RKO (cell line): ENCODE measurements around the gene GRM5.
"Not testable (repeated sequence)": the region's sequence is repeated elsewhere in the genome, so short reads cannot be mapped to it uniquely, and the experiment has no call there.

Experiments
- DNase-seq: peaks from one replicate; pipeline ENCODE4 v3.0.0-alpha.2; 2016; ENCODE audit warnings: low spot score

GRM5 gene

DNA sequence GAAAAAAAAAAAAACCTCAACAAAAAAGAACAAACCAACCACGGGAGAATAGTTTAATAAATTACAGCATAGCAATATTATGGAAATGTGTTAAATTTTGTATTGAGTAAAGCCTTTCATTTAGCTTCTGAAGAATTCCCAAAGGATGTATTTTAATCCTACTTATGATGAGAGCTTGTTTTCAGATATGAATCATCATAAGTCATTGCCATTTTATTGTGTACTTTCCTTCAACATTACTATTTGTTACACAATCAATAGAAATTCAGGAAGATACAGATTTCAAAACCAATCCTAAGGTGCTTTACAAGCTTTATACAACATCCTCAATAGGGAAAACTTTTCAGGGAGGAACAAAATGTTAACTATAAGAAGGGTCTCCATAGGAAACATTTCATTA, 527.7 kb downstream of the GRM5 start:
- DNase-seq: peak; percentile 61

DNA sequence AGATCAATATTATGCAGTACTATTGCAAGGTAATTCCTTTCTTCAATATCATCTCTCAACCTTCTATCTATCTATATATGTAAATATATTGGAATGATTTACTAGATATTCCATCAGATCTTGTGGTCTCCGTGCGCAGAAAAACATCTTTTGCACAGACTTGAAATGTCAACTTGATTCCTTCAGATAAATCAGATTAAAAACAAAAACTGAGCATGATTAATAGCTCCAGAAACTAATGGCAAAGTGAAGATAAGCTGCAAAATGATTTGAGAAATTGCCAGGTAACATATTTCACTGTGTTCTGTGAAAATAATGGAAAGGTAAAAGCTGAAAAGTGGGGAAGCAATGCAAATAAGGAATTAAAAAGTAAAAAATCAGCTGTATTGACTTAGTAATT, 528.2 kb downstream of the GRM5 start:
- no peak for DNase-seq

DNA sequence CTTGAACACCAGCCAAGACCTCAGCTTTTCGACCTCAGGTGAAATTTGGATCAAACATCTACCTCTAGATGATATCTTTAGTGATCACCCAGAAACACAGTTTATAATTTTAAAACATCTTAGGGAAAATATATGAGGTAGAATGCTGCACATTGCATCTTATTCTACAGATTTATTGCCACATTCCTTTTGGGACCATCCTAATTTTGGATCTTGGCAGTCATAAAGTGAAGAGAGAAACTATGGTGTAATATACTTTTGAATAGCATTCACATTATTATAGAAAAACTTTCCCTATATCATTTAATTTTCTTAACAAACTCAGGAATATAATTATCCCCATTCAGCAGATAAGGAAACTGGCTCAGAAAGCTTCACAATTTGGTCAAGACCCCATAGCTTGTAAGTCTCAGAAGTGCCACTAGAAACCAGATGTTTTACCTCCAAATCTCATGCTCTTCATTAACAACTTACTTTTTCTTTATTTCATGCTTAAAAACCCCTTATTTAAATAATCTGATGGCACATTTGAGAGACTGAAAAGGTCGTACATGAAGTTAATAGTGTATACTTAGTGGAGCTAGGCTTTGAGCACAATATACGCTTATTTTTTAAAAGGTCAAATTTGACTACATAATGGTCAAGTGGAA, 529.0 kb downstream of the GRM5 start:
- no peak for DNase-seq

DNA sequence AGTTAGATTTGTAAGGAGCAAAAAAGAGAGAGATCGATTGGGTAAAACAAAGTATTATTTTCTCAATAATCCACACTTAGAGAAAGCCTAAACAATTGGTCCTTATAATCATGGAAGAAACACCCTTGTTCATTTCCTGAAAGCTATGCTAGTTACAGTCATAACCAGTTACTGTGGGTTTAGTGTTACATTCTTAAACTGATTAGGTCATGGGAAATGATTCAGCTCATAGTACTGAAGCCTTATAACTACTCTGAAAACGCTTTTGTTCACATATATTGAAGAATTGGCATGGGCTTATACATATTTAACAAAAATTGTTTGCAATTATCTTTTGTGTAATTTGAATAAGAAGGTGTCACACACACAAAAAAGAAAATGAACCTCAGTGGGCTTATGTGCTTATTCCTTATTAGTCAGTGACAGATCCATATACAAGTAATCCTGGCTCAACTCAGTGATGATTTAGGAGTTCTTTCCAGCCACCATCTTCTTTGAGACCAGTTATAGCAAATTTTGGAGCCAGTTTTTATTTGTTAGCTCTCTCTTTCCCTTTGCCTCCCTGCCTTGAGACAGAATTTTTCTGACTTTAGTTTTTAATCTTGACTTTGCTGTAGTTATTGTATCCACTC, 529.8 kb downstream of the GRM5 start:
- peak; percentile 97 for DNase-seq

DNA sequence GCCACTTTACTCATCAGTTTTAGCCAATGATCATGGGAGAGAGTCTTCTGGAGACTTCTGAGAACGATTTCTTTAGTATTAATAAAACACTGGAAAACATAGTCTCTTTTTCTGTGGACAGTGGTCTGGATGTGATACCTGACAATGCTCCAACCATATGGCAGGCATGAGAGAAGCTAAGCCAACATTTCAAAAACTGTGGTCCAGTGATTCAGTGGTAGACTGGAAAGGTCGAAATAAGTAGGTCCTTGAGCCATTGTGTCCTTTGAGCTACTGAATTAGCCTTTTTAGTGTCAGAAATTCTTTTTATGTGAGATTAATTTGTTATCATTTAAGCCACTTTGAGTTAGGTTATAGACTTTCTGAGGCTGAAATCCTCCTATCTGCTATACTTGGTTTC, 530.5 kb downstream of the GRM5 start:
- DNase-seq: no peak

DNA sequence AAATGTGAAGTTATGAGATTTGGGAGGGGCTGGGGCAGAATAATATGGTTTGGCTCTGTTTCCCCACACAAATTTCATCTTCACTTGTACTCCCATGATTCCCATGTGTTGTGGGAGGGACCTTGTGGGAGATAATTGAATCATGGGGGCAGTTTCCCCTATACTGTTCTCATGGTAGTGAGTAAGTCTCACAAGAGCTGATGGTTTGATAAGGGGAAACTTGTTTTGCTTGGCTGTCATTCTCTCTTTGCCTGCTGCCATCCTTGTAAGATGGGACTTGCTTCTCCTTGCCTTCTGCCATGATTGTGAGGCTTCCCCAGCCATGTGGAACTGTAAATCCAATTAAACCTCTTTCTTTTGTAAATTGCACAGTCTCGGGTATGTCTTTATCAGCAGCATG, 531.1 kb downstream of the GRM5 start:
- DNase-seq: not testable (repeated sequence)

DNA sequence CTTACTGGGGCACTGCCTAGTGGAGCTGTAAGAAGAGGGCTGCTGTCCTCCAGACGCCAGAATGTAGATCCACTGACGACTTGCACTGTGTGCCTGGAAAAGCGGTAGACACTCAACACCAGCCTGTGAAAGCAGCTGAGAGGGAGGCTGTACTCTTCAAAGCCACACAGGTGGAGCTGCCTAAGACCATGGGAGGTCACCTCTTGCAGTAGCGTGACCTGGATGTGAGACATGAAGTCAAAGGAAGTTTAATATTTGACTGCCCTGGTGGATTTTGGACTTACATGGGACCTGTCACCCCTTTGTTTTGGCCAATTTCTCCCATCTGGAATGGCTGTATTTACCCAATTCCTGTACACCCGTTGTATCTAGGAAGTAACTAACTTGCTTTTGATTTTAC, 531.6 kb downstream of the GRM5 start:
- no peak for DNase-seq

DNA sequence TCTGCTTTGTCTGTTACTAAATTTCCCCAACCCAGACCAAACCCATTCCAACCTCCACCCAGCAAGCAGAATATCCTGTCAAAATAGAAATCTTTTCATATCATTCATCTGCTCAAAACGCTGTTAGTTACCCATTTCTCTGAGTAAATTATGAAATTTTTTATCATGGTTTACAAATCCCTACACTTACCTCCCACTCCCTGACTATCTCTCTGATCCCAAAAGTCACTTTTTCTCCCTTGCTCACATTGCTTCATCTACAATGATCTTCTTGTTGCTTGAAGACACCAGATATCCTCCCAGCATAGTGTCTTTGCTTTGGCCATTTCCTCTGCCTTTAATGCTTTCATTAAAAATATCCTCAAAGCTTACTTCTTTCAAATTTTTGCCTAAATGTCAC, 532.8 kb downstream of the GRM5 start:
- no peak for DNase-seq

DNA sequence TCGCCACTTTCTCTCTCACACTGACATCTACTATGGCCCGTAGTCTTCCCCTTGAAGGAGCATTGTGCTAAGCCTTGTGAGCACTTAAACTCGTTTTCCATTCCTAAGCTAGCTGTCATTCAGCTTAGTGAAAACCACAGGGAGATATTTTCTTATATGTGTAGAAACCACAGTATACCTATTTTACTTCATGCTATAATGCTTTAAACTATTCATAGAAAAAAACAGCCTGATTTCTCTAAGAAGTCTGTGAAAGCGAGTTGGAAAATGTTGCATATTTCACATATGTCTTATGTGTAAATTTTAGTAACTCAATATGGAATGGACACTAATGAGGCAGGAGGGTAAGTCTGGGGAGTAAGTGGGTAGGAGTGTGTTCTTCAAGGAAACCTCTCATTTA, 534.0 kb downstream of the GRM5 start:
- DNase-seq: no peak

DNA sequence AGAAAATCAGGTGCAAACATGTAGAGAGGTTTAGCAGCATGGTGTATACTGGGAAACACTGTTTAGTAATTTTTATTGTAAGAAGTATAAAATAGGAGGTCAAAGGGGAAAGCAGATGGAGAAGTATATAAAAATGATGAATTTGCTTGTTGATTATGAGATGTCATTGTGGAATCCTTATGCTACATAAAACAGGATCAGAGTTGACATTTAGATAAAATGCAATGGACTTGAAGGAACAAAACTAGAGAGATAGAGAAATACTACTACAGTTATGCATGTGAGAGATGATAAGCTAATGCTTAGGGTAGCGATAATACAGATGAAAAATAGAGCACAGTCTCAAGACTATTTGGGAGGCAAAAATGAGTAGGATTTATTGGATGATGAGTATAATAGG, 536.4 kb downstream of the GRM5 start:
- no peak for DNase-seq

DNA sequence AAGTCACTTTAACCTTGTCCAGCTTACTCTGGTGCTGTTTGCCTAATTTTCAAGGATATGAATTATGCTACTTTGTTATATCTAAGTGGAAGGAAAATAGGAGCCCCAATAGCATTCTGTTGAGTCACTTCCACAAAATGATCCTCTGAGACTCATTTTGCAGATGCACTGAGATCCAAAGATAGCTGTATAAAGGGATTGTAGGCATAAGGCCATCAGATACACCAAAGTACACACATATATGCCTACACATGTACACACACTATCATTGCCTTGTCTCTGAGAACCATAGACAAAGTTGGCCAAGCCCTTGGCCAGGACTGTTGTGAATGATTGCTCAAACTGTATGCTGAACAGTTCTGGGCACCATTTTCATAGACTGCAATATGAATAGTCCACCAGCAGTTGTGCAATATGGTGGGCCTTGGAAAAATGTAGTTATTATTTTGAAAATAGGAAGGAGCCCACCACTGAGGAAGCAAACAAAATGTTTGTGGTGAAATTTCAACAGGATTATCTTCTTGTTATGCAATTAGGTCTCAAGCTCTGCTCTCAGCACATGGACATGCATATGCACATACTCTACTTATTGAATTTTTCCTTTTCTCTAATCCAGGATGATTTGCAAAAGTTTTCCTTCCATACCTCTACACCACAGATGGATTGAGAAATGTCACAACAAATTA, 542.3 kb downstream of the GRM5 start:
- DNase-seq: peak; percentile 24

DNA sequence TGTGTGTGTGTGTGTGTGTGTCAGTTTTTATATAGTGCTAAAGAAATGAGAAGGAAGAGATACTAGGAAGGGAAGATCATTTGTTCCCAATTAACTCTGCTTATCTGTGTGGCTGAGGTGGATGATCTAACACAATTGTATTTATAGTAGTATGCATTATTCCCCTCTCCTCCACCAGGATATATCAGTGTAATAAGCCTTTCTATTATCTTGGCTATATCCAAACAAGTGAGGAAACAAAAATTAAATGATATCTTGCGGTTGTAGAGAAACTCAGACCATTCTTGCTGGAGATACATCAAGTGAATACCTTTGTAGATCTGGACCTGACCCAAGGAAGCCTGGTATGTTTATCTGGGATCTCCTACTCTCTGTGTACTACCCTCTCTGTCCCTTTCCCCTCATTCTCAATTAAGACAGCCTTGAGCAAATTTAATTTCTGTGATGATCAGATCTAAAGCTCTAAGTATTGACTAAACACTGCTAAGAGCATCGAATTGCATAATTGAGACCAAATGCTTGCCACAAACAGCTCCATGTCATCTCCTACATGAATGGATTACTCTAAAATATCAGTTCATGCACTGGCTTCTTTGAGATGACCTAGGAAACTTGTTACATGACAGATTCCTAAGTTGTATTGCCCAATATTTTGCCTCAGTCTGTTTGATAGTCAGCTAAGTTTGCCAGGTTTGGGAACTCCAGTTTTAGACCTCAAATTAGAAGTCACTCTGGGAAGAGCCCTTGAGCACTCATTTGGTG, 543.0 kb downstream of the GRM5 start:
- no peak for DNase-seq

DNA sequence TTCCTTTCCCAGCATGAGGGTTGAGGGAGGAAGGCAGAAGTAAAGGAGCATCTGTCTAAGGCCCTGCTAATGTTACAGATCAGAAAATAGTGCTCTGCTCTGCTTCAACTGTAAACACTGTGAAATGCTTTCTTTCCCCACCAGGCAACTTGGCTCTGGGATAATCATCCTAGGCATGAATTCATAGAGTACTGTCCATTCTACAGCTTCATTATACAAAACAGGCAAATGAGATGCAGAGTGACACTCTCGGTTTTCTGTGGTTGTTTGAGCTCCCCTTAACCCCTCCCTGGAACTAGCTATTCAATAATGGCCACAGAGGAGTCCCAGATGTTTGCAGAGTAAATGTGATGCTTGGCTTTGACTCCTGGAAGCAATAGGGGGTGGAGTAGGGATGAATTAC, 544.0 kb downstream of the GRM5 start:
- no peak for DNase-seq

DNA sequence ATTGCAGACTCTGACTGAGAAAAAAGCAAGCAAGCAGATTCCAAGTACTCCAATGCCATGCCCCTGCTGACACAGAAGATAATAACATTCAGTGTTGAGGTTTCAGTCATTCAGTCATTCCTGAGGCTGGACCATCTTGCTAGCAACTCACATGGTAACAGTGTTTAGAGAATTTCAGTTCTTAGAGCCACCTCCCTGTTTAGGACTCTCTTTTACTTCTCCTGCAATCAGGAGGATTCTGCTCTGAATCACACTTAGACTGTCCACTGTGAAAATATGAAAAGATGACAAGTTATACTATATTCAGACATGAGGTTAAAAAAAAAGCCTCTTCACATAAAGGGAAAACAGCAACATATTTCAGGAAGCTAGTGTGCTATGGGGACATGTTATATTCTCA, 544.4 kb downstream of the GRM5 start:
- no peak for DNase-seq

DNA sequence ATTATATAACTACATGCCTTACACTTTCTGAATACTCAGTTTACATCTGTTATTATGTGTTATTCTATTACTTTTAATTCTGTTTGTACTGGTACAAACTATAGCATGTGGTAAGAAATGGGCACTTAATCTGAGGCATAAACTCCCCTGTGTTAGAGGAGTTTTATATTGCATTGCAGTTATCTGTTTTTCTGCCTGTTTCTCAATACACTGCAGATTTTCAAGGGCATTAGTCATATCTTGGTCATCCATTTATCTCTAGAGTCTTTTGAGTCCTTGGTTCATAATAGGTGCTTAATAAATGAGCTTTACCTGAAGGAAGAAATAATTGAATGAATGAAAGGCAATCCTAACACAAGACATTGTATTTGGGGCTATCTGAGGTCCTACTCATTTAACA, 545.4 kb downstream of the GRM5 start:
- no peak for DNase-seq

DNA sequence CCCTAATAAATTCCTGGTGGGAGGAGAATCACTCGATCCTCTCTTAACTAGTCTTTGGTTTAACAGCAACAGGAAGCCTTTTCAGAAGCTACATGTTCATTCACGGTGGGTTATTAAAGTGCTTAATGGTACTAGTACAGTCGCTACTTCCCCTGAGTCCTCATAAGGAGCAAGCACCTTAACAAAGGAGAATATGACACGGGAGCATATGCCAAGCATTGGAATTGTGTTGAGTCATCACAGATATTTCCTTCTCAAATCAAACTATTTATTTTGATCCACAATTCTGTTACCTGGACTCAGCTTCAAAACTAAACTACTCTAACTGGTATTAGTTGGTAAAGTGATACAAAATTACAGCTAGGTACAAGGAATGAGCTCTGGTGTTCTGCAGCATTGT, 550.8 kb downstream of the GRM5 start:
- DNase-seq: no peak

DNA sequence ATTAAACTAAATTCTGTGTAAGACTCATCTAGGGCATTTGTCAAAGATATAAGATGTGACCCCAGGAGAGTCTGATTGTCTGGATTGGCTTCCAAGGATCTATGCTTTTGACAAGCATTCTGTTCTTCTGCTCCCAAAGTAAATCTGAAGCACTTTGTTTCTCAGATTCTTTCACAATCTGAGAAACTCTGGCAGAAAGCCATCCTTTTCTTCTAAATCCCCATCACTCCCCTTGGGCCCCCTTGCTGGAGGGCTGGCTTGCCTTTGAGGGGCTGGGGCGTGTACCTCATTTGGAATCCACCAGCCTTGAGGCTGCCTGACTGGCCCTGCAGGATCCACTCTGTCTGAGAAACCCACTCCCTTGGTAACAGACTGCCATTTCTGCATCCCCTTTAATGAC, 554.8 kb downstream of the GRM5 start:
- DNase-seq: no peak

DNA sequence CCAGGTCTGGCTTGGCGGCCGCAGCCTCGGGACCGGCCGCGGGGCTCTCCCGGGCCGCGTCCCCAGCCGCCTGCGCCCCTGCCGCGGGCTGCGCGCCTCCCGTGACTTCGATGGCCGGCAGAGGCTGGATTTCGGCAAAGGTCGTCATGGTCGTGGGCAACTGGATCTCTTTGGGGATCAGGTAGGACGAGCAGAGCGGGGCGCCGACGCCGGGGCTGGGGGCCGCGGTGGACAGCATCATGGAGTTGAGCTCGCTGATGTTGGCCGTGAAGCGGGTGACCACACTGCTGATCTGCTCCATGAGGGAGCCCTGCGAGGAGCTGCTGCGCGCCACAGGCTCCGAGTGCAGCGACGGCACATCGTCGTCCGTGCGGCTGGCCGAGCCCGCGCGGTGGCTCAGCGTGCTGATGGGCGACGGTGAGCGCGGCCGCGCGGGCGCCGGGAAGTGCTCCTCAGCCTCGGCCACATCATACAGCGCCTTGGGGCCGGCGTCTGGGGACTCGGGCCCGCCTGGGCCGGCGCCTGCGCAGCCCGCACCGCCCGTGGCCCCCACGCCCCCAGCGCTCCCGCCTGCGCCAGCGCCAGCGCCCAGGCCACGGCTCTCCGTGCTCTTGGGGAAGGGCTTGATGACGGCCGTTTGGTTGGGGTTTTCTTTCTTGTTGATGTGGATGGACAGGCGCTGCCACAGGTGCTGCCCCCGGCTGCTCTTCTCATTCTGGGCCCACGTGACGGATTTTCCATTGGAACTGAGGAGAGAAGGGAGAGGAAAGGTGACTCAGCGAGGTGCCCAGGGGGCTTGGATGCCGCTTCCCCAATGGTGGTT, 556.8 kb downstream of the GRM5 start:
- no peak for DNase-seq

DNA sequence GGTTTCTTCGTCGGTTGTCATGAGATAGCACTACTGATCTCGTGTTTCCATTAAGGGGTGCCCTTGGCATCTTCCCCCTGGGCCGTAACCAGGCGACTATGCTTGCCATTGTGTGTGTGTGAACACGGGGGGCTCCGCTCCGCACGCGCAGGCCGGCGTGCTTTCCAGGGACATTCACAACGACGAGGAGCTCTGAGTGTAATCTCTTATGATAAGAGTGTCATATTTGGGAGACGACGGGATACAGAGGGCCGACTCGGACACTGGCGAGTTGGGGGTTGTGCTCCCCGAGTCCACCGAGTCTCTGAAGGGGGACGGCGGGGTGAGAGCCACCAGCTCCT, 557.4 kb downstream of the GRM5 start:
- no peak for DNase-seq

DNA sequence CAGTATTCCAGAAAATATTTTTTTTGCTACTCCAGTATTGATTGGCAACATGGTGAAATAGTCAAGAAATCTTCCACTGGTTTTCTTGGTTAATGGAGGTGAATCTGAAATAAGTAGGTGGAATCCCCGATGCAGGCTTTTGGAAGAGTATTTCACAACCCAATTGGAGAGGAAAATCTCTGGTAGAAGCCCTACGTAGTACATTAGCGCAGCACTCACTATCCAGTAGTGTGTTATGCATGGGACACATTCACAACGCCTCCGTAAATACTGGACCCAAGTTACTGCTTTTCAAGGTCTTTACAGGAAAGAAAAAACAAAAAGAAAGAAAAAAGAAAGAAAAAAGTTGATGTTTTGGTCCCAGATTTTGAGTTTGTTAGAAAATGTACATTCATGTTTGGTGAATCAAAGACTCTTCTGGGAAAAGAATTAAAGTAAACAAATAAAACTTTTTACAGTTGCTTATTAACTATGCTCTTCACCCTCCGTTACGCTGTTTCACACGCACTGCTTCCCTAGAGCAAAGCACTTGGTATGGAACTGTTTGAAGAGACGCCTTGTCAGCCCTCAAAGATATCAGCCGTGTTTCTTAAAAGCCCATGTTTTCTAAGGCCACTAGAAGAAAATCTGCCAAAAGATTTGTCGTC, 557.9 kb downstream of the GRM5 start:
- DNase-seq: no peak

DNA sequence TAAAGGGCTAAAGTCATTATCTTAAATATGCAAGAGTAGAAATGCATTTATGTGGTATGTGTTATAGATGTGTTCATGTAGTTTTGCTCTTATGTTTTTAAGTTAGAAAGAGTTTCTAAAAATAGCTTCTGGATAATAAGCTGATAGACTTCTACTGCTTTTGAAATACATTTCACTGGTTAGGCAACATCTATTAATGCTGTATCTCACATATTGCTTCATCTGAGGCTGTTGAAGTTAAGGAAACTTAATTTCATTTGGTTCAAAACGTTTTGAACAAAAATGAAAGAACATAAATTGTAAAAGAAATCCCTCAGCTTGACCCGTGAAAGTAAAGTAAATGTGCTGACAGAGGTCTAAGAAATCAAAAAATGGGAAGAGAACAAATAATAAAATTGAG, 564.2 kb downstream of the GRM5 start:
- no peak for DNase-seq

DNA sequence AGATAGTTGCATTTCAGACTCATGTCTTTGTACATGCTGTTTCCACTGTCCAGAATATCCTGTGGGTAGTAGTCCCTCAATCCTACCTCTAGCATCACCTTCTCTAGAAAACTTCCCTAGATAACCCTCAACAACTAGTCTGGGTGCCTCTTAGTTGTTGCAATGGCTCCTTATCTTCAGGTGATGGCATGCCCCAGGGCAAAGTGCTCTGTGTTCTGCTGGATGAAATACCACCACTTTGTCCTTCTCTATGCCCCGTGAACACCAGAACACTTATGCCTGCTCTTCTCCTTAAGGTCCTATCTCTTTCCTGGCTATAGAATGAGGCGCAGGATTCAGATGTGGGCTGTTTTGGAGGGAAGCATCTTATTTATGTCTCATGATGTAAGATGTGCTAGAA, 569.9 kb downstream of the GRM5 start:
- DNase-seq: no peak
